K562 (cell line): ENCODE results near the gene SCNN1A. TPM values are rescaled to one million over a fixed set of nuclear protein-coding genes. Genes with fewer than 3 reads are reported as not detected.
A peak's percentile ranks its signal among the peaks of the same experiment; 100 is the strongest.

ENCODE experiments used
- ATF1 ChIP-seq, 2 experiments: fragments of 450-650 bp in 1 of 2; IDR thresholded peaks; 2 replicates each; pipeline ENCODE4 v1.6.1; 2016; ENCODE audit warnings: missing compliant biosample characterization in 1 of 2, missing genetic modification characterization in 1 of 2
- CCNT2 ChIP-seq: IDR thresholded peaks from 2 replicates; pipeline ENCODE4 v1.6.1; 2011; ENCODE audit warnings: borderline replicate concordance, low read depth, mild to moderate bottlenecking, moderate library complexity, mixed read lengths, low read length; ENCODE audit not compliant: insufficient read length; ENCODE audit errors: extremely low read depth
- CHD2 ChIP-seq: IDR thresholded peaks from 2 replicates; pipeline ENCODE4 v1.6.1; 2011; ENCODE audit warnings: low read depth, low read length
- ERF ChIP-seq: fragments of 450-650 bp; formaldehyde crosslinking; IDR thresholded peaks from 2 replicates; pipeline ENCODE4 v1.4.0; 2020; ENCODE audit warnings: mild to moderate bottlenecking, mixed read lengths
- HDAC1 ChIP-seq, 2 experiments: fragments of 450-650 bp; IDR thresholded peaks; 2 replicates each; pipeline ENCODE4 v1.6.1; 2016 to 2017; ENCODE audit warnings: inconsistent platforms in 1 of 2, mild to moderate bottlenecking in 1 of 2, moderate library complexity in 1 of 2
- IRF9 ChIP-seq: fragments of 450-650 bp; IDR thresholded peaks from 2 replicates; pipeline ENCODE4 v1.6.1; 2016; ENCODE audit warnings: missing biosample characterization, missing genetic modification characterization
- KAT2B ChIP-seq: IDR thresholded peaks from one replicate; pipeline ENCODE4 v1.6.1; 2012; ENCODE audit warnings: low read depth, mild to moderate bottlenecking, control low read depth, inconsistent platforms, low read length, moderate library complexity
- KDM5B ChIP-seq: fragments of 200-600 bp; sonication (generic); IDR thresholded peaks from 2 replicates; pipeline ENCODE4 v1.6.1; 2012; ENCODE audit warnings: low read depth, mild to moderate bottlenecking, moderate library complexity, low read length, control low read depth, inconsistent platforms; ENCODE audit not compliant: insufficient replicate concordance
- L3MBTL2 ChIP-seq: fragments of 450-650 bp; IDR thresholded peaks from 2 replicates; pipeline ENCODE4 v1.6.1; 2016; ENCODE audit warnings: mild to moderate bottlenecking, moderate library complexity
- MYC ChIP-seq, 2 experiments: fragments of 250-450 bp in 1 of 2; sonication (Bioruptor Pico) in 1 of 2; IDR thresholded peaks; 2 replicates each; pipeline versions ENCODE4 v1.5.1 to v1.6.1; 2012 to 2021; ENCODE audit warnings: low read depth in 2 of 2, borderline replicate concordance in 1 of 2, improper control_type of control experiment in 1 of 2, low read length in 1 of 2, mild to moderate bottlenecking in 1 of 2, moderate library complexity in 1 of 2
- PHF8 ChIP-seq: fragments of 200-600 bp; sonication (generic); IDR thresholded peaks from 2 replicates; pipeline ENCODE4 v1.6.1; 2012; ENCODE audit warnings: mixed run types, mild to moderate bottlenecking, inconsistent platforms, low read length, moderate library complexity, borderline replicate concordance
- POLR2A ChIP-seq: fragments of 450-650 bp; conservative IDR thresholded peaks from 2 replicates; pipeline ENCODE4 v1.6.1; 2016
- SIN3A ChIP-seq, 2 experiments: fragments of 150-350 bp in 1 of 2; IDR thresholded peaks; 2 replicates each; pipeline ENCODE4 v1.6.1; 2011 to 2016; ENCODE audit warnings: borderline replicate concordance in 2 of 2, low read depth in 2 of 2, low read length in 2 of 2, mild to moderate bottlenecking in 2 of 2, moderate library complexity in 2 of 2; ENCODE audit not compliant: control insufficient read depth in 1 of 2
- SMARCA5 ChIP-seq: fragments of 450-650 bp; IDR thresholded peaks from 2 replicates; pipeline ENCODE4 v1.6.1; 2016
- SP2 ChIP-seq: IDR thresholded peaks from 2 replicates; pipeline ENCODE4 v1.6.1; 2011; ENCODE audit warnings: mild to moderate bottlenecking, low read depth, low read length, moderate library complexity; ENCODE audit not compliant: poor library complexity, severe bottlenecking; ENCODE audit errors: extremely low read depth
- ZKSCAN1 ChIP-seq: fragments of 150-350 bp; IDR thresholded peaks from 2 replicates; pipeline ENCODE4 v1.6.1; 2016; ENCODE audit warnings: low read depth, low read length
- ZKSCAN8 ChIP-seq: fragments of 200-800 bp; sonication (Bioruptor generic); IDR thresholded peaks from 2 replicates; pipeline ENCODE4 v1.6.1; 2016; ENCODE audit warnings: missing genetic modification characterization, missing compliant biosample characterization
- ZNF274 ChIP-seq: IDR thresholded peaks from 2 replicates; pipeline ENCODE4 v1.6.1; 2011; ENCODE audit warnings: low read depth, mild to moderate bottlenecking, low read length, moderate library complexity, borderline replicate concordance
- ZZZ3 ChIP-seq: fragments of 450-650 bp; IDR thresholded peaks from 2 replicates; pipeline ENCODE4 v1.6.1; 2016; ENCODE audit warnings: antibody characterized with exemption, mild to moderate bottlenecking, moderate library complexity
- polyA plus RNA-seq, 8 experiments: library from polyadenylated mRNA; depleted of rRNA in 4 of 8; stranded (reverse) in 5 of 8; unstranded in 3 of 8; fragments of >200 nt; fragmentation: Nextera tagmentation in 2 of 8; fragmentation: Illumina TruSeq in 1 of 8; extraction: Ambion mirVana in 2 of 8; extraction: Trizol in 1 of 8; gene quantifications; 2 replicates each; pipeline versions ENCODE4 v1.2.1 to v1.2.3, GENCODE V29; 2011 to 2014; ENCODE audit warnings: inconsistent platforms in 1 of 8, missing spikeins in 1 of 8
- total RNA-seq, 7 experiments: library from RNA; depleted of rRNA in 6 of 7; stranded (reverse); fragments of >200 nt in 6 of 7; fragmentation: Illumina TruSeq in 2 of 7; extraction: Trizol in 2 of 7; gene quantifications; 2 replicates each; pipeline versions ENCODE4 v1.2.1 to v1.2.3, GENCODE V29; 2011 to 2021; ENCODE audit warnings: low replicate concordance in 1 of 7
- TF ChIP-seq, protein P1 (sequence below): fragments of 450-650 bp; IDR thresholded peaks from 2 replicates; pipeline ENCODE4 v1.6.1; 2016; ENCODE audit warnings: mild to moderate bottlenecking
- TF ChIP-seq, protein P2 (sequence below): IDR thresholded peaks from 2 replicates; pipeline ENCODE4 v1.6.1; 2011; ENCODE audit warnings: borderline replicate concordance, low read depth, mild to moderate bottlenecking, moderate library complexity, low read length; ENCODE audit not compliant: insufficient read depth, poor library complexity, severe bottlenecking

Gene SCNN1A
- total and polyA plus RNA-seq, 9 of the 15 experiments (the other 6 are each of a cell fraction or from before 2014, with no cell fraction given), result 0.15 to 0.49 (median 0.32) TPM; not detected in 5

GRCh38 chr12:6363330-6364043 is 11.9 kb downstream of the SCNN1A start (continued):
- TF ChIP-seq, protein P1, sequence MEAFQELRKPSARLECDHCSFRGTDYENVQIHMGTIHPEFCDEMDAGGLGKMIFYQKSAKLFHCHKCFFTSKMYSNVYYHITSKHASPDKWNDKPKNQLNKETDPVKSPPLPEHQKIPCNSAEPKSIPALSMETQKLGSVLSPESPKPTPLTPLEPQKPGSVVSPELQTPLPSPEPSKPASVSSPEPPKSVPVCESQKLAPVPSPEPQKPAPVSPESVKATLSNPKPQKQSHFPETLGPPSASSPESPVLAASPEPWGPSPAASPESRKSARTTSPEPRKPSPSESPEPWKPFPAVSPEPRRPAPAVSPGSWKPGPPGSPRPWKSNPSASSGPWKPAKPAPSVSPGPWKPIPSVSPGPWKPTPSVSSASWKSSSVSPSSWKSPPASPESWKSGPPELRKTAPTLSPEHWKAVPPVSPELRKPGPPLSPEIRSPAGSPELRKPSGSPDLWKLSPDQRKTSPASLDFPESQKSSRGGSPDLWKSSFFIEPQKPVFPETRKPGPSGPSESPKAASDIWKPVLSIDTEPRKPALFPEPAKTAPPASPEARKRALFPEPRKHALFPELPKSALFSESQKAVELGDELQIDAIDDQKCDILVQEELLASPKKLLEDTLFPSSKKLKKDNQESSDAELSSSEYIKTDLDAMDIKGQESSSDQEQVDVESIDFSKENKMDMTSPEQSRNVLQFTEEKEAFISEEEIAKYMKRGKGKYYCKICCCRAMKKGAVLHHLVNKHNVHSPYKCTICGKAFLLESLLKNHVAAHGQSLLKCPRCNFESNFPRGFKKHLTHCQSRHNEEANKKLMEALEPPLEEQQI, result no peak
- no peak for TF ChIP-seq ATF1 (CRISPR knock-in tag; IDR thresholded peaks at IDR 0.05)
- TF ChIP-seq ATF1 (tag; IDR thresholded peaks at IDR 0.05), result 0 out of 2 replicates have a peak, but pooled peaks have one; percentile 21
- TF ChIP-seq KAT2B, result no peak
- no peak for TF ChIP-seq ZZZ3
- no peak for TF ChIP-seq ERF (CRISPR knock-in tag)
- peak; percentile 74; the same call in 1 of the 2 replicates for TF ChIP-seq MYC (IDR thresholded peaks at IDR 0.05; ENCODE audit: low read depth, low read length)
- TF ChIP-seq MYC (CRISPR knock-in tag; IDR thresholded peaks at IDR 0.05; ENCODE audit: borderline replicate concordance, low read depth), result no peak; the same call in 1 of the 2 replicates
- TF ChIP-seq L3MBTL2, result peak; percentile 52; the same call in 1 of the 2 replicates
- TF ChIP-seq ZKSCAN8 (CRISPR knock-in tag), result no peak
- no peak for TF ChIP-seq ZNF274
- peak; percentile 32 for TF ChIP-seq KDM5B
- no peak for TF ChIP-seq ZKSCAN1
- TF ChIP-seq SMARCA5, result no peak
- TF ChIP-seq SP2, result no peak
- TF ChIP-seq SIN3A (IDR thresholded peaks at IDR 0.05; ENCODE audit: borderline replicate concordance in 2 of 2, control insufficient read depth in 1 of 2, low read depth in 2 of 2, low read length in 2 of 2), result peak in 1 of 2 experiments; percentile 37; a peak in 1 of 4 replicates
- TF ChIP-seq, protein P2, sequence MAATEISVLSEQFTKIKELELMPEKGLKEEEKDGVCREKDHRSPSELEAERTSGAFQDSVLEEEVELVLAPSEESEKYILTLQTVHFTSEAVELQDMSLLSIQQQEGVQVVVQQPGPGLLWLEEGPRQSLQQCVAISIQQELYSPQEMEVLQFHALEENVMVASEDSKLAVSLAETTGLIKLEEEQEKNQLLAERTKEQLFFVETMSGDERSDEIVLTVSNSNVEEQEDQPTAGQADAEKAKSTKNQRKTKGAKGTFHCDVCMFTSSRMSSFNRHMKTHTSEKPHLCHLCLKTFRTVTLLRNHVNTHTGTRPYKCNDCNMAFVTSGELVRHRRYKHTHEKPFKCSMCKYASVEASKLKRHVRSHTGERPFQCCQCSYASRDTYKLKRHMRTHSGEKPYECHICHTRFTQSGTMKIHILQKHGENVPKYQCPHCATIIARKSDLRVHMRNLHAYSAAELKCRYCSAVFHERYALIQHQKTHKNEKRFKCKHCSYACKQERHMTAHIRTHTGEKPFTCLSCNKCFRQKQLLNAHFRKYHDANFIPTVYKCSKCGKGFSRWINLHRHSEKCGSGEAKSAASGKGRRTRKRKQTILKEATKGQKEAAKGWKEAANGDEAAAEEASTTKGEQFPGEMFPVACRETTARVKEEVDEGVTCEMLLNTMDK, result no peak
- peak; percentile 71 for TF ChIP-seq POLR2A
- TF ChIP-seq HDAC1 (IDR thresholded peaks at IDR 0.05), result peak in 1 of 2 experiments; percentile 47; a peak in 1 of 4 replicates
- no peak for TF ChIP-seq IRF9 (tag)
- no peak for TF ChIP-seq CHD2
- peak; percentile 70; the same call in 1 of the 2 replicates for TF ChIP-seq PHF8
- peak; percentile 20 for TF ChIP-seq CCNT2
